Ascending aorta (tissue), 2 donors: ENCODE results near the gene ST6GALNAC4. TPM values are rescaled to one million over a fixed set of nuclear protein-coding genes. Genes with fewer than 3 reads are reported as not detected.

Experiments used
- DNase-seq, 2 donors: peaks; one replicate each; pipeline ENCODE4 v3.0.0-alpha.2; 2019; ENCODE audit warnings: low spot score in 2 of 2
- H3K27ac ChIP-seq, 2 donors: fragments of 200-600 bp; sonication (generic); one replicate each; pipeline ENCODE4 v1.5.1; 2016 to 2017; ENCODE audit warnings: mild to moderate bottlenecking in 1 of 2
- H3K27me3 ChIP-seq: fragments of 200-600 bp; sonication (generic); one replicate; pipeline ENCODE4 v1.5.1; 2017
- H3K36me3 ChIP-seq, 2 donors: fragments of 200-600 bp; sonication (generic); one replicate each; pipeline ENCODE4 v1.5.1; 2016
- H3K4me1 ChIP-seq, 2 donors: fragments of 200-600 bp; sonication (generic); one replicate each; pipeline ENCODE4 v1.5.1; 2016 to 2017; ENCODE audit warnings: mild to moderate bottlenecking in 1 of 2
- H3K4me3 ChIP-seq, 2 donors: fragments of 200-600 bp; sonication (generic); one replicate each; pipeline ENCODE4 v1.5.1; 2016 to 2017; ENCODE audit warnings: mild to moderate bottlenecking in 1 of 2
- H3K9me3 ChIP-seq, 2 donors: fragments of 200-600 bp; sonication (generic); one replicate each; pipeline ENCODE4 v1.5.1; 2016
- CTCF ChIP-seq, 3 experiments: fragments of 200-600 bp in 2 of 3; fragments of 450-650 bp in 1 of 3; sonication (generic) in 2 of 3; IDR thresholded peaks; one replicate each; pipeline ENCODE4 v1.5.1; 2016 to 2019; ENCODE audit warnings: antibody characterized with exemption in 3 of 3, mild to moderate bottlenecking in 1 of 3, moderate library complexity in 1 of 3
- intact Hi-C: fragments of 100-400 bp; cut with DNase I; formaldehyde crosslinking; loops from one replicate; pipeline ENCODE4 v1.15.1; 2023
- total RNA-seq: library from RNA; depleted of rRNA; stranded (reverse); fragments of >200 nt; gene quantifications from one replicate; pipeline ENCODE4 v1.1.0, GENCODE V29; 2016

Gene ST6GALNAC4
- total RNA-seq, 1 donor from 2014 or later = 134 TPM

- peak overlapping the region in 1 of 2 donors; percentile 2 for H3K27ac ChIP-seq
- peaks cover 8 to 23% of the 10 kb centered on the region in 2 donors for H3K4me1 ChIP-seq
- intact Hi-C loops = no loop called here
- no peak for TF ChIP-seq CTCF (IDR thresholded peaks at IDR 0.05)
- H3K36me3 ChIP-seq = peaks cover 40 to 48% of the 10 kb centered on the region in 2 donors
- H3K27me3 ChIP-seq = no peaks in the 10 kb centered on the region
- H3K4me3 ChIP-seq = no peak overlapping the region
- H3K9me3 ChIP-seq = no peaks in the 10 kb centered on the region
- DNase-seq = no peak
Observed at GRCh38 chr9:127910613-127911205, 6.1 kb downstream of the ST6GALNAC4 start.

- no peak overlapping the region for H3K4me3 ChIP-seq
- peaks cover 6 to 22% of the 10 kb centered on the region in 2 donors for H3K4me1 ChIP-seq
- H3K36me3 ChIP-seq = peaks cover 40 to 48% of the 10 kb centered on the region in 2 donors
- no peaks in the 10 kb centered on the region for H3K27me3 ChIP-seq
- intact Hi-C loops = no loop called here
- TF ChIP-seq CTCF (IDR thresholded peaks at IDR 0.05) = no peak
- DNase-seq = no peak
- no peaks in the 10 kb centered on the region for H3K9me3 ChIP-seq
- H3K27ac ChIP-seq = no peak overlapping the region
Observed at GRCh38 chr9:127909839-127910273, 7.0 kb downstream of the ST6GALNAC4 start.

- no peak for TF ChIP-seq CTCF (IDR thresholded peaks at IDR 0.05)
- peak overlapping the region; percentile 17 to 86 for H3K27ac ChIP-seq
- no peak overlapping the region for H3K4me3 ChIP-seq
- peaks cover 14 to 35% of the 10 kb centered on the region in 2 donors for H3K4me1 ChIP-seq
- no peak for DNase-seq
- H3K27me3 ChIP-seq = no peaks in the 10 kb centered on the region
- intact Hi-C loops = no loop called here
- peaks cover 38 to 45% of the 10 kb centered on the region in 2 donors for H3K36me3 ChIP-seq
- no peaks in the 10 kb centered on the region for H3K9me3 ChIP-seq
Observed at GRCh38 chr9:127908660-127908926, 8.2 kb downstream of the ST6GALNAC4 start.

GRCh38 chr9:127907867-127908659 is 8.8 kb downstream of the ST6GALNAC4 start:
- Histone ChIP-seq H3K27me3 (no peaks in the 10 kb centered on the region), H3K4me3 (no peak overlapping the region), H3K4me1 (peaks cover 19 to 40% of the 10 kb centered on the region in 2 donors), H3K9me3 (no peaks in the 10 kb centered on the region), H3K36me3 (peaks cover 32 to 39% of the 10 kb centered on the region in 2 donors), H3K27ac (peak overlapping the region; percentile 17 to 86)
- no peak for DNase-seq
- no peak for TF ChIP-seq CTCF (IDR thresholded peaks at IDR 0.05)
- intact Hi-C loops = no loop called here

- Histone ChIP-seq H3K9me3 (no peaks in the 10 kb centered on the region), H3K27me3 (no peaks in the 10 kb centered on the region), H3K4me3 (peak overlapping the region; percentile 8 to 12), H3K27ac (peak overlapping the region; percentile 86 to 88), H3K4me1 (peaks cover 19 to 44% of the 10 kb centered on the region in 2 donors), H3K36me3 (peaks cover 16 to 19% of the 10 kb centered on the region in 2 donors)
- no peak for TF ChIP-seq CTCF (IDR thresholded peaks at IDR 0.05)
- intact Hi-C loops = no loop called here
- DNase-seq = no peak
Observed at GRCh38 chr9:127905788-127906191, 11.1 kb downstream of the ST6GALNAC4 start.
